Right renal pelvis (tissue), 4 donors: Measurements from ENCODE around the gene SOCS3. TPM values are rescaled to one million over a fixed set of nuclear protein-coding genes. Genes with fewer than 3 reads are reported as not detected.
"Not testable (repeated sequence)": the region's sequence is repeated elsewhere in the genome, so short reads cannot be mapped to it uniquely, and the experiment has no call there.

Source experiments
- DNase-seq, 4 donors: peaks; one replicate each; pipeline ENCODE4 v3.0.0-alpha.2; 2013; ENCODE audit warnings: low read depth in 4 of 4, low spot score in 3 of 4, missing footprints in 1 of 4
- polyA plus RNA-seq, 4 donors: library from polyadenylated mRNA; unstranded; fragments of 120-200 nt; gene quantifications; one replicate each; pipeline ENCODE4 v1.2.1, GENCODE V29; 2013; ENCODE audit not compliant: insufficient read length in 4 of 4

Gene SOCS3
- polyA plus RNA-seq, 4 donors = 9.7 to 26.8 (median 12.1) TPM

DNA sequence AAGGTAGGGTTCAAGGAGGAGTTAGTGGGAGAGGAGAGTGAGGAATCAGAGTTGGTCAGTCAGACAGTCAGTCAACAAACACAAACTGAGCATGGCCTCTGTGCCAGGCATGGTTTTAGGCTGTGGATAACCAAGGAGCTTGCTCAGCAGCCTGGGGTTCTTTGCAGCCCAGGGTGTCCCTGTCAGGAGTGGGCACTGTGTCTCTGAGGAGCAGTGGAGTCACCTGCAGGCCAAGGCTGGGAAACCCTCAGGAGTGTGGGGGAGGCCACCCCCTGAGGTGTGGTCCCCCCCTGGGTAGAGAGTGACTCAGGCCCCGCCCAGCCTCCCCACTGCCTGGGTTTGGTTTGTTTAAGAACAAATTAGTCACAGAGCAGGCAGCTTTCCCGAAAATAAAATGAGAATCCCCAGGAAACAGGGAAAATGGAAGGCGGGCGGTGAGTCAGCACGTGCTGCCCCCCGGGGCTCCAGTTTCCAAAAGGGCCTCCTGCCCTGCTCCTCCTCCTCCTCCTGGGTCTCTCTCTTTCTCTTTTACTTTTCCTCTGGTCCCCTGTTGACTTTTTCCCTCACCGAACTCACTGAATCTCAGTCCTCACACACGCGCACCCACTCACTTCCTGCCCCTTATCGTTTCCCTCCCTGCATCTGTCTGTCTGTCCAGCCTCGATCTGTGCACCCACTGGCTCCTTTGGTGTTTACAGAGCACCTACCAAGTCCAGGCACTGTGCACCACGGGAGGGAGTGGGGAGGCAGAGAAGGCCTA is 44.3 kb downstream of the SOCS3 start:
- no peak for DNase-seq

DNA sequence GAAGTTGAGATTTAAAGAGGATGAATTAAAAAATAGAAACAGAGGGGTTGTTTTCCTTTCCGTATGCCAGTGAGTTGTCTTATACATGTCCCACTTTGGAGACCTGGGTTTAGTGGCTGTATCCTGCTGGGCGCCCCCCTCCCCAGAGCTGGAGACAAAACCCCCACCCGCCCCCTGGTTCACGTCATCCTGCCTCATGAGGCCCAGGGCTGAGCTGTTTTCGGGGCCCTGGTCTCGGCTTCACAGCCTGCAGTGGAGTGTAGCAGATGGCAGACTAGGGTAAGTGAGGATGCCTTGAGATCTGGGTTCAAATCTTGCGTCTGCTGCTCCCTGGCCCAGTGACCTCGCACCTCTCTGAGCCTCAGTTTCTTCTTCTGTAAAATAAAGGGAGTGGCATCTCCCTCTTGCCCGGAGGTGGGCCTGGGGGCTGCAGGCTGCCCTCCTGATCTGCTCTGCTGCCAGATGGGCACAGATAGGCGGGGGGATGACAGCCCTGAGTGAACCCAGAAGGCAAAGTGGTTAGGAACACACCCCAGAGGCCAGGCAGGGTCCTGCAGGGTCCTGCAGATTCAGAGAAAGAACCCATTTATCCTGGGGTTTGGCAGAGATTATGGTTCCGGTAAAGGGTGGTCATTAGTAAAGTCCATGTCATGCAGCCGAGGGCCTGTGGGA is 45.1 kb downstream of the SOCS3 start:
- no peak for DNase-seq

DNA sequence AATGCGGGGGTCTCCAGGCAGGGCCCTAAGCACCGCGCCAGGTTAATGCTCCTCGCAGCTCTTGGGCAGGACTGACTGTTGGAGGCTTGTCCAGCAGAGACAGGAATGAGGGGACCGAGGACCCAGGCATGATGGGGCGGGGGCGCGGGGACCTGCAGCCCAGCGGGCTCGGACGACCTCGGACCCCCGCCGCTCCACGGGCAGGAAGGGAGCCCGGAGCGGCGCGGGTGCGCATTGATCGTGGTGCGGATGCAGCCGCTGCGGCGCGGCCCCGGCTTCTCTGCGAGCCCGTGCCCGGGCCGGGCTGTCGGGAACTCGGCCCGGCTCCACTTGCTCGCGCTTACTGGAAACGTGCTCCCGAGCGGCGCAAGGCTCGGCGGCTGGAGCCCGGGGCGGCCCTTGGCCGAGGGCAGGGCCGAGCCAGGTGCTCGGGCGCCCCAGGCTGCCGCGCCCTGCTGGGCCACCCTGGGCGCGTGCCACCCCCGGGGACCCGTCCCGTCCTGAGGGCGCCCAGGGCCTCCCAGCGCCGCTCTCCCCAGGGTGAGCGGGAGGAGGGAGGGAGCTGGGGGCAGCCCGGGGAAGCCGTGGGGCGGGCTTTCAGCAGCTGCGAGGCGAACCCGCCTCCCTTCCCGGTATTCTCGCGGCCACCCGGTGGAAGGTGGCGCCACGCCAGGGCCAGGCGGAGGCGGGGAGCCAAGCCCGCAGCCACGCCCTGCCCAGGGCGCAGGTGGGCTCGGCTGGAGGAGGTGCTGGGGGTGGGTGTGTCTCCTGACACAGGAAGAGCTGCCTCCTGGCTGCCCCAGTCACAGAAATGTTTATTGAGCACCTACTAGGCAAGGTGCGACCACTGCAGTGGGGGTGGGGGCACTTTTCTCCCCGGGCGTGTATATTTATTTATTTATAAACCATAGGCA is 45.9 kb downstream of the SOCS3 start:
- DNase-seq = peak in 3 of 4 donors; percentile 57 to 67 (median 63)

GRCh38 chr17:78309659-78310255 is 50.1 kb downstream of the SOCS3 start:
- DNase-seq = not testable (repeated sequence)

GRCh38 chr17:78307887-78308638 is 51.8 kb downstream of the SOCS3 start:
- DNase-seq = no peak

- no peak for DNase-seq
Measured at GRCh38 chr17:78306913-78307312, 53.0 kb downstream of the SOCS3 start.

Other genes starting within 250 kb of the SOCS3 start
- gene TMC6, start 231.3 kb downstream of the SOCS3 start, polyA plus RNA-seq = 10 to 100 TPM; 19.0 to 39.8 (median 27.3) TPM
- gene TMC8, start 229.3 kb downstream of the SOCS3 start, polyA plus RNA-seq = 1 to 10 TPM; 1.4 to 2.6 (median 2.1) TPM
- gene C17orf99, start 213.7 kb downstream of the SOCS3 start, polyA plus RNA-seq = under 1 TPM; 0.31 to 0.58 (median 0.51) TPM
- gene SYNGR2, start 191.5 kb downstream of the SOCS3 start, polyA plus RNA-seq = 10 to 100 TPM; 64.9 to 83.8 (median 68.2) TPM
- 10 to 100 TPM; 25.6 to 34.2 (median 27.7) TPM for gene TK1, start 173.0 kb downstream of the SOCS3 start, polyA plus RNA-seq
- gene AFMID, start 172.7 kb downstream of the SOCS3 start, polyA plus RNA-seq = 10 to 100 TPM; 53.9 to 66.7 (median 62.2) TPM
- gene BIRC5, start 145.8 kb downstream of the SOCS3 start, polyA plus RNA-seq = 10 to 100 TPM; 24.6 to 32.4 (median 28.8) TPM
- under 1 TPM in 2 of 4 donors, not detected in 2; 0.05 to 0.12 TPM for gene TMEM235, start 128.4 kb downstream of the SOCS3 start, polyA plus RNA-seq
- gene PGS1, start 18.6 kb upstream of the SOCS3 start, polyA plus RNA-seq = 10 to 100 TPM; 40.3 to 48.4 (median 45.9) TPM
- gene DNAH17, start 217.3 kb upstream of the SOCS3 start, polyA plus RNA-seq = 1 to 10 TPM; 1.8 to 2.3 (median 1.9) TPM